ENCODE results near the gene AHNAK. TPM values are rescaled to one million over a fixed set of nuclear protein-coding genes. Genes with fewer than 3 reads are reported as not detected.

AHNAK gene
- total and polyA plus RNA-seq, 2 of the 8 experiments (the other 6 are each of a cell fraction or from before 2014, with no cell fraction given) = 2.0 to 5.8 TPM

DNA sequence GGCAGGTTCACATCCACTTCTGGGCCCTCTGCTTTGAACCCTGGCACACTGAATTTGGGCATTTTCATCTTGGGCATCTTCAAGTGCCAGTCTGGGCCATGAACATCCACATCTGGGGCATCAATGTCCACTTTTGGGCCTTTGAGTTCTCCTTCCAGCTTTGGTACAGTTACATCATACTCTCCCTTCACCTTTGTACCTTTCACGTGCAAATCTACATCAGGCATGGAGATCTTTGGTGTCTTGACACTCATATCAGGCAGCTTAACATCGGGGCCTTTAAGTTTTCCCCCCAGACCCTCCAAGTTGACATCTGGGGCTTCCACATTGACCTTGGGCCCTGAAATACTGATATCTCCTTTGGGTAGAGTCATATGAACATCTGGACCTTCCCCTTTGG is 14.5 kb downstream of the AHNAK start (continued):
- TF ChIP-seq FOSL1 (IDR thresholded peaks at IDR 0.05; ENCODE audit: insufficient read depth, low read depth, low read length) = no peak
- no peak for TF ChIP-seq RFX5 (IDR thresholded peaks at IDR 0.05; ENCODE audit: borderline replicate concordance, low read depth, low read length)
- TF ChIP-seq MAFK (IDR thresholded peaks at IDR 0.05; ENCODE audit: low read depth, low read length) = no peak
- TF ChIP-seq CHD1 (IDR thresholded peaks at IDR 0.05; ENCODE audit: low read depth, low read length) = no peak
